ENCODE data around the gene PKNOX1. TPM values are rescaled to one million over a fixed set of nuclear protein-coding genes. Genes with fewer than 3 reads are reported as not detected.
A peak's percentile ranks its signal among the peaks of the same experiment; 100 is the strongest.

PKNOX1 gene
- total RNA-seq, 1 donor from 2014 or later: 17.5 TPM

DNA sequence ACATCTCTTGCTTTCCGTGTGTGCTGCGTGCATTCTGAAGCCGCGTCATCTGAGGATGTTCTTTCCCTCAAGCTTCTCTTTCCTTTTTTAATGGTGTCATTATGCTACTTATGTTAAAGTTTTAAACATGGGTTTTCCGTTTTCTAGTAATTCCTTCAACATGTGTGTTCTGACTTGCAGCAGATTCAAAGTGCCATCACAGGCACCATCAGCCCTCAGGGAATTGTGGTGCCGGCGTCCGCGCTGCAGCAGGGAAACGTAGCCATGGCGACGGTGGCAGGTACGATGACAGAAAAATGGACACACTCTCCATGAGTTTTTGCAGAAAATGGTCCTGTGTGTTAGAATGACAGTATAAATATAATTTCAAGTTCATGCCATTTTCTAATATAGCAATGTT lies 42.4 kb downstream of the PKNOX1 start:
- TF ChIP-seq, protein P1, sequence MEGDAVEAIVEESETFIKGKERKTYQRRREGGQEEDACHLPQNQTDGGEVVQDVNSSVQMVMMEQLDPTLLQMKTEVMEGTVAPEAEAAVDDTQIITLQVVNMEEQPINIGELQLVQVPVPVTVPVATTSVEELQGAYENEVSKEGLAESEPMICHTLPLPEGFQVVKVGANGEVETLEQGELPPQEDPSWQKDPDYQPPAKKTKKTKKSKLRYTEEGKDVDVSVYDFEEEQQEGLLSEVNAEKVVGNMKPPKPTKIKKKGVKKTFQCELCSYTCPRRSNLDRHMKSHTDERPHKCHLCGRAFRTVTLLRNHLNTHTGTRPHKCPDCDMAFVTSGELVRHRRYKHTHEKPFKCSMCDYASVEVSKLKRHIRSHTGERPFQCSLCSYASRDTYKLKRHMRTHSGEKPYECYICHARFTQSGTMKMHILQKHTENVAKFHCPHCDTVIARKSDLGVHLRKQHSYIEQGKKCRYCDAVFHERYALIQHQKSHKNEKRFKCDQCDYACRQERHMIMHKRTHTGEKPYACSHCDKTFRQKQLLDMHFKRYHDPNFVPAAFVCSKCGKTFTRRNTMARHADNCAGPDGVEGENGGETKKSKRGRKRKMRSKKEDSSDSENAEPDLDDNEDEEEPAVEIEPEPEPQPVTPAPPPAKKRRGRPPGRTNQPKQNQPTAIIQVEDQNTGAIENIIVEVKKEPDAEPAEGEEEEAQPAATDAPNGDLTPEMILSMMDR (conservative IDR thresholded peaks at IDR 0.05; ENCODE audit: low read depth, low read length): no peak
- H3K4me3 ChIP-seq (ENCODE audit: low read depth, low read length): no peak overlapping the region
- DNase-seq (ENCODE audit: low read depth): no peak

DNA sequence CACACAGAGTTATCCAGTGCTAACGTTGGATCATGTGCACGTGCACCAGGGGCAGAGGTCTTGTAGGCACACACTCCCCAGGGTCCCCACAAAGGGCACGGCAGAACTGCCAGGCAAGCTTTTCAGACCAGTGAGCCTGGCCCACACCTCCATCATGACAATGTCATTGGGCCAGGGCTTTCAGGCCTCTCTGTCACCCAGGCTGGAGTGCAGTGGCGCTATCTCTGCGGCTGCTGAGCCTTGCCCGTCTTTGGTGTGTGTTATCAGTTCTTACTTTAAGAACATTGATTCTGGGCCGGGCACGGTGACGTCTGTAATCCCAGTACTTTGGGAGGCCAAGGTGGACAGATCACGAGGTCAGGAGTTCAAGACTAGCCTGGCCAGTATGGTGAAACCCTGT lies 44.2 kb downstream of the PKNOX1 start:
- TF ChIP-seq, protein P1 (conservative IDR thresholded peaks at IDR 0.05; ENCODE audit: low read depth, low read length): no peak
- no peak for DNase-seq (ENCODE audit: low read depth)
- no peak overlapping the region for H3K4me3 ChIP-seq (ENCODE audit: low read depth, low read length)

DNA sequence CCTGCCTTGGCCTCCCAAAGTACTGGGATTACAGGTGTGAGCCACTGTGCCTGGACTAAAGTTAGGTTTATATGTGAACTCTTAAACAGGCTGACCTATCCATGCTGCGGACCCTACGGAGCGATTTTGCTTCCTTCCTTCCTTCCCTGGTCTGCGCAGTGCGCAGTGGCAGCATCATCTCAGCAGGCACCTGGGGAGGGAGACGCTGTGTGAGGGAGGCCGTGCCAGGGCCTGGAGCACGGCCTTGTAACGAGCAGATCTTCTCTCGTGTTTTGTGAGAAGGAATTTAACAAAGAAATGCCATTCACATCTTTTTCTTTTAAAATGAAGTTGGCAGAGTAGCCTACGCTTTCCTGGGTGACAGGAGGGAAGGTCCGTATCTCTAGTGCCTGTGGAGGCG lies 45.8 kb downstream of the PKNOX1 start:
- TF ChIP-seq, protein P1 (conservative IDR thresholded peaks at IDR 0.05; ENCODE audit: low read depth, low read length): no peak
- no peak for DNase-seq (ENCODE audit: low read depth)
- H3K4me3 ChIP-seq (ENCODE audit: low read depth, low read length): no peak overlapping the region

DNA sequence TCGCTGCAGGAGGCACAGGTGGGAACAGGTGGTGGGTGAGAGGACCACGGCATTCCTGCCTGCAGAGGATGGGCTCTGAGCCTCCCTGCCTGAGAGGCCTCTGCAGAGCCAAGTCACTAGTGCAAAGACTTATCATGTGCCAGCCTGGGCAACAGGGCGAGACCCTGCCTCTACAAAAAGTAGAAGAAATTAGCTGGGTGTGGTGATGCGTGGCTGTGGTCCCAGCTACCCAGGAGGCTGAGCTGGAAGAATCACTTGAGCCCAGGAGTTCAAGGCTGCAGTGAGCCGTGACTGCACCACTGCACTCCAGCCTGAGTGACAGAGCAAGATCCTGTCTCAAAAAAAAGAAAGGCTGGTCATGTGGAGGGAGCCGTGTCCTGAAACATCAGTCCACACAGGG lies 46.4 kb downstream of the PKNOX1 start:
- TF ChIP-seq, protein P1 (conservative IDR thresholded peaks at IDR 0.05; ENCODE audit: low read depth, low read length): no peak
- no peak overlapping the region for H3K4me3 ChIP-seq (ENCODE audit: low read depth, low read length)
- DNase-seq (ENCODE audit: low read depth): peak; percentile 23

DNA sequence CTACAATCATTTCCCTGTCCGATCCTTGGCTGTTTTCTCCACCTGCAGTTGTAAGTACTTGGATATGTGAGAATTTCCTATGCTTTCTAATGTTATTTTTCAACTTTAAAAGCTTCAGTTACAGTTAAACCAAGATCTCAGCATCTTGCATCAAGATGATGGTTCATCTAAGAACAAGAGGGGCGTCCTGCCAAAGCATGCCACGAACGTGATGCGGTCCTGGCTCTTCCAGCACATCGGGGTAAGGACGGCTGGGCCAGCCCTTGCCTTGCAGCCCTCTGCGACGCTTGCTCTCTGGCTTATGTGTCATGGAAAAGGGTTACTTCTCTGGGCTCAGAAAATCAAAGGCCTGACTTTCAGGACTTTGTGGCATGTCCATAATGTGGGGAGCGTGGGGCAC lies 46.8 kb downstream of the PKNOX1 start:
- TF ChIP-seq, protein P1 (conservative IDR thresholded peaks at IDR 0.05; ENCODE audit: low read depth, low read length): no peak
- DNase-seq (ENCODE audit: low read depth): no peak
- H3K4me3 ChIP-seq (ENCODE audit: low read depth, low read length): no peak overlapping the region

DNA sequence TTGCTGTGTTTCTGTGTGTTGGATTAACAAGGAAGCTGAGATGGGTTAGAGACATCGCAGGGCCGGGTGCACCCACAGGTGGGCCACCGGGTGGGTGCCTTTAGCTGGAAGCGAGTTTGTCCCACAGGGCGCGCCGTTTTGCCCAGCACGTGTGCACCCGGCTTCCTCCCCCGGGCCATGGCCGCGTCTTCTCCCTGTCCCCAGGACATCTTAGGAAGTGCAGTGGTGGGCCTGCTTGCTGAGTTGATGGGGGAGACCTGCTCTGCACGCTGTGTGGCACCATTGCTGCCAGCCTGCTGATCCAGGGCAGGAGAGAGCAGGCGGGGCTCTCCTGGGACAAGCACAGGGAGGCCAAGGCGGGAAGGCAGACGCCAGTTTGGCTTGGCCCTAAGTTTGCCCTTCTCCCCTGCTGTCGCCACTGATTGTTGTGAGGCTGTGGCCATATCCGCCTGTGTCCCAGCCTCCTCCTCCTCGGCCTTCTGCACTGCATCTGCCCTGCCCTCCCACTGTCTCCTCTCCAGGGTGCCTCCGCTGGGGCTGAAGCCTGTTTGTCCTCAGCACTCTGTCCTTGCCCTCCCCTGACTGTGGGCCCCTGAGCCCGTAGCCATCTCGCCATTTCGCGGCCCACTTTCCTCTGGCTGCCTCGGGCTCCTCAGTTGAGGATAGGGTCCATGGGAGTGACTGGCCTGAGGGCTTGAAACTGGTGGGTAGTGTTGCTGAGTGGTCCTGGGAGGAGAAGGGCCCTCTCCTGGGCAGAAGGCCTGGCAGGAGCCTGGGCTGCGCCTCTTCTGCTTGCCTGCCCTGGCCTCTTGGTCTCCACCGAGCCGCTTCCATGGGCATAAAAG lies 47.6 kb downstream of the PKNOX1 start:
- H3K4me3 ChIP-seq (ENCODE audit: low read depth, low read length): no peak overlapping the region
- no peak for DNase-seq (ENCODE audit: low read depth)
- TF ChIP-seq, protein P1 (conservative IDR thresholded peaks at IDR 0.05; ENCODE audit: low read depth, low read length): no peak

DNA sequence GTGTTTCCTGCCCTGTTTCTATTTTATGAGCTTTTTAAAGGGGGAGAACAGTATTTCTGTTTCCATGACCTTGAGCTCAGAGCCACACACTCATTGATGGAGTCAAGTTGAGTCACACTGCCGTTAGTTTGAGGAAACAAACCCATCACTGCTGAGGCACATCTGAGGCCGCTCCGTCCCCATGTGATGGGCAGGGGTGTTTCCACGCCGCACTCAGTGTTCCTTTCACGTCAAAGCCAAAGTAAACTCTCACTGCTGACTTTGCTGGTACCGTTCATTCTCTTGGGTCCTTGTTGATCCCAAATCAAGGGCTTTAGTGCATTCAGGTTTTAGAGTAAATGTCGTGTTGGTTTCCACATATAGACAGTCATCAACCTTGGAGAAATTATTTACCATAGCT lies 48.8 kb downstream of the PKNOX1 start:
- DNase-seq (ENCODE audit: low read depth): no peak
- TF ChIP-seq, protein P1 (conservative IDR thresholded peaks at IDR 0.05; ENCODE audit: low read depth, low read length): no peak
- no peak overlapping the region for H3K4me3 ChIP-seq (ENCODE audit: low read depth, low read length)
